OCI-LY3 (cell line): ENCODE data around the gene TPRX2.
"Not testable (repeated sequence)": the region's sequence is repeated elsewhere in the genome, so short reads cannot be mapped to it uniquely, and the experiment has no call there.

Experiments
- H2AFZ ChIP-seq: fragments of 200-600, 300-600 bp; shearing (Covaris generic); 2 replicates; pipeline ENCODE4 v1.6.0; 2014; ENCODE audit warnings: antibody characterized with exemption, low read depth, low read length
- H3K27ac ChIP-seq: fragments of 200-600, 300-600 bp; sonication (generic); 2 replicates; pipeline ENCODE4 v1.5.1; 2014; ENCODE audit warnings: mild to moderate bottlenecking, low read length, moderate library complexity, mixed read lengths
- H3K27me3 ChIP-seq: fragments of 200-600, 300-600 bp; sonication (generic); 2 replicates; pipeline ENCODE4 v1.6.1; 2014; ENCODE audit warnings: low read depth, low read length, mixed read lengths
- H3K36me3 ChIP-seq: fragments of 200-600, 300-600 bp; sonication (generic); replicated peaks from 2 replicates; pipeline ENCODE3; 2014; ENCODE audit warnings: low read depth, low read length, mixed read lengths
- H3K4me1 ChIP-seq: fragments of 300-600, 200-600 bp; sonication (generic); 2 replicates; pipeline ENCODE4 v1.6.1; 2014; ENCODE audit warnings: low read length, mixed read lengths
- H3K4me2 ChIP-seq: fragments of 200-600, 300-600 bp; sonication (generic); 2 replicates; pipeline ENCODE4 v1.6.1; 2014; ENCODE audit warnings: low read length, mixed read lengths
- H3K4me3 ChIP-seq: fragments of 300-600, 200-600 bp; sonication (generic); 2 replicates; pipeline ENCODE4 v1.5.1; 2014; ENCODE audit warnings: antibody characterized with exemption, mild to moderate bottlenecking, low read length, moderate library complexity
- H3K79me2 ChIP-seq: fragments of 300-600, 200-600 bp; shearing (Covaris generic); 2 replicates; pipeline ENCODE4 v1.6.1; 2014; ENCODE audit warnings: mild to moderate bottlenecking, low read length, mixed read lengths
- H3K9ac ChIP-seq: fragments of 300-600, 200-600 bp; shearing (Covaris generic); 2 replicates; pipeline ENCODE4 v1.6.0; 2014; ENCODE audit warnings: mild to moderate bottlenecking, low read length, moderate library complexity
- H3K9me3 ChIP-seq: fragments of 200-600, 300-600 bp; shearing (Covaris generic); 2 replicates; pipeline ENCODE4 v1.6.1; 2014; ENCODE audit warnings: low read length, mixed read lengths; ENCODE audit not compliant: insufficient read depth
- H4K20me1 ChIP-seq: fragments of 200-600, 300-600 bp; sonication (generic); 2 replicates; pipeline ENCODE4 v1.6.1; 2016; ENCODE audit warnings: low read length, mixed read lengths; ENCODE audit not compliant: insufficient read depth
- EZH2phosphoT487 ChIP-seq: fragments of 200-600 bp; shearing (Covaris generic); IDR thresholded peaks from 2 replicates; pipeline ENCODE4 v1.6.1; 2018; ENCODE audit warnings: antibody characterized with exemption, mixed run types, low read depth
- TF ChIP-seq, protein P1 (sequence below): fragments of 200-600, 300-600 bp; sonication (generic); IDR thresholded peaks from 2 replicates; pipeline ENCODE4 v1.5.1; 2014; ENCODE audit warnings: antibody characterized with exemption, low read length, low read depth

TPRX2 gene

DNA sequence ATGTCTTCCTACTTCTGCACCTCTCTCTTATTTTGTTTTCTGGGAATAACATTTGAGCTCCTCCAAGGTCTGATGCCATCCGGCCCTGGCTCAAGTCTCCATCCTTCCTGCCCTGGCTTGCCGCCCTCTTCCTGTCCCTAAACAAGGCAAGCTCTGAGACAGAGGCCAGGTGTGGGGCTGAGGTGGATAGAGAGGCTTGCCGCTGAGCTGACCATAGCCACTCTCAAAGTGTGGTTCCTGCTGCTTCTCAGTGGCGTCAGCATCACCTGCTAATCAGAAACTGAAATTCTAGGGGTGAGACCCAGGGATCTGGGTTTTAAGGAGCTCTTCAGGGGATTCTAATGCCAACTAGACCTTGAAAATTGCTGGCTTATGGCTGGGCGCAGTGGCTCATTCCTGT is 6.0 kb upstream of the TPRX2 start:
- Histone ChIP-seq H3K4me1 (no peaks in the 10 kb centered on the region), H3K27ac (no peak overlapping the region), H2AFZ (no peak overlapping the region), H3K36me3 (no peaks in the 10 kb centered on the region), H3K9me3 (no peaks in the 10 kb centered on the region), H3K79me2 (no peaks in the 10 kb centered on the region), H4K20me1 (no peaks in the 10 kb centered on the region), H3K9ac (no peak overlapping the region), H3K4me2 (no peak overlapping the region), H3K4me3 (no peak overlapping the region), H3K27me3 (peaks cover 7% of the 10 kb centered on the region; the same call in 1 of the 2 replicates)
- TF ChIP-seq, protein P1, sequence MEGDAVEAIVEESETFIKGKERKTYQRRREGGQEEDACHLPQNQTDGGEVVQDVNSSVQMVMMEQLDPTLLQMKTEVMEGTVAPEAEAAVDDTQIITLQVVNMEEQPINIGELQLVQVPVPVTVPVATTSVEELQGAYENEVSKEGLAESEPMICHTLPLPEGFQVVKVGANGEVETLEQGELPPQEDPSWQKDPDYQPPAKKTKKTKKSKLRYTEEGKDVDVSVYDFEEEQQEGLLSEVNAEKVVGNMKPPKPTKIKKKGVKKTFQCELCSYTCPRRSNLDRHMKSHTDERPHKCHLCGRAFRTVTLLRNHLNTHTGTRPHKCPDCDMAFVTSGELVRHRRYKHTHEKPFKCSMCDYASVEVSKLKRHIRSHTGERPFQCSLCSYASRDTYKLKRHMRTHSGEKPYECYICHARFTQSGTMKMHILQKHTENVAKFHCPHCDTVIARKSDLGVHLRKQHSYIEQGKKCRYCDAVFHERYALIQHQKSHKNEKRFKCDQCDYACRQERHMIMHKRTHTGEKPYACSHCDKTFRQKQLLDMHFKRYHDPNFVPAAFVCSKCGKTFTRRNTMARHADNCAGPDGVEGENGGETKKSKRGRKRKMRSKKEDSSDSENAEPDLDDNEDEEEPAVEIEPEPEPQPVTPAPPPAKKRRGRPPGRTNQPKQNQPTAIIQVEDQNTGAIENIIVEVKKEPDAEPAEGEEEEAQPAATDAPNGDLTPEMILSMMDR, result no peak
- no peak for TF ChIP-seq EZH2phosphoT487

DNA sequence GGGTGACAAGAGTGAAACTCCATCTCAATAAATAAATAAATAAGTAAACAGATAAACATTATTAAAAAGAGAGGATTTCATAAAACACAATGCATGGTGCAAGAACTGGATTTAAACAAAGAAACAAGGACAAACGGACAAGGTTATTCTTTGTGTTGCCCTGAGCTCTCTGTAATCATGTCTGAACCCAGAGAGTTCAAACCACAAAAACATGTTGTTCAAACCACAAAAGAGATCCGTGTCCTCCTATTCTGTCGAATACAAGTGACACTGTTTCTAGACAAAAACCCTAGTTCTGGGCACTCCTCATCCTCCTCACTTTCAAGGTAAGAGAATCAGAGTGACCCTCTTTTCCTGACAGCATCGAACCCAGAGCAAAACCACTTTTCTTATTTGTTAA is 4.6 kb upstream of the TPRX2 start:
- Histone ChIP-seq H4K20me1 (no peaks in the 10 kb centered on the region), H2AFZ (no peak overlapping the region), H3K9ac (no peak overlapping the region), H3K79me2 (no peaks in the 10 kb centered on the region), H3K27ac (no peak overlapping the region), H3K4me2 (no peak overlapping the region), H3K27me3 (peaks cover 7% of the 10 kb centered on the region; the same call in 1 of the 2 replicates), H3K36me3 (no peaks in the 10 kb centered on the region), H3K4me3 (no peak overlapping the region), H3K4me1 (no peaks in the 10 kb centered on the region), H3K9me3 (no peaks in the 10 kb centered on the region)
- TF ChIP-seq EZH2phosphoT487, result no peak
- TF ChIP-seq, protein P1, result no peak

GRCh38 chr19:47858231-47858630 is 804 bp upstream of the TPRX2 start:
- H3K36me3 ChIP-seq, H3K79me2 ChIP-seq, H3K9ac ChIP-seq, H3K4me3 ChIP-seq, H3K4me1 ChIP-seq, H3K4me2 ChIP-seq, H2AFZ ChIP-seq, H3K9me3 ChIP-seq, H3K27me3 ChIP-seq, H4K20me1 ChIP-seq, H3K27ac ChIP-seq: not testable (repeated sequence)

- not testable (repeated sequence) for H4K20me1 ChIP-seq, H3K36me3 ChIP-seq, H3K27ac ChIP-seq, H3K4me1 ChIP-seq, H3K79me2 ChIP-seq, H2AFZ ChIP-seq, H3K9ac ChIP-seq, H3K9me3 ChIP-seq, H3K4me2 ChIP-seq, H3K27me3 ChIP-seq, H3K4me3 ChIP-seq
Measured at GRCh38 chr19:47859838-47860237, 803 bp downstream of the TPRX2 start.

- H3K27ac ChIP-seq, result no peak overlapping the region
- H2AFZ ChIP-seq, result no peak overlapping the region
- TF ChIP-seq EZH2phosphoT487, result no peak
- TF ChIP-seq, protein P1, result no peak
- no peak overlapping the region for H3K9ac ChIP-seq
- no peak overlapping the region for H3K4me3 ChIP-seq
- H3K79me2 ChIP-seq, result no peaks in the 10 kb centered on the region
- H3K36me3 ChIP-seq, result no peaks in the 10 kb centered on the region
- H3K4me1 ChIP-seq, result 0 out of 2 replicates have a peak, but pooled peaks cover 4% of the 10 kb centered on the region
- H3K9me3 ChIP-seq, result no peaks in the 10 kb centered on the region
- 0 out of 2 replicates have a peak, but pooled peaks cover 4% of the 10 kb centered on the region for H3K27me3 ChIP-seq
- H3K4me2 ChIP-seq, result no peak overlapping the region
- no peaks in the 10 kb centered on the region for H4K20me1 ChIP-seq
Measured at GRCh38 chr19:47860602-47861297, 1.7 kb downstream of the TPRX2 start.
